Thyroid gland (tissue), 4 donors: ENCODE results near the gene STAU1.

Experiments used
- POLR2A ChIP-seq, 2 donors: fragments of 450-650 bp; IDR thresholded peaks; one replicate each; pipeline ENCODE4 v1.6.1; 2017; ENCODE audit warnings: antibody characterized with exemption in 2 of 2, mild to moderate bottlenecking in 2 of 2, moderate library complexity in 1 of 2
- TF ChIP-seq, protein P1 (sequence below), 6 experiments: fragments of 200-600 bp in 3 of 6; fragments of 450-650 bp in 3 of 6; sonication (generic) in 3 of 6; IDR thresholded peaks; one replicate each; pipeline ENCODE4 v1.5.1; 2016 to 2019; ENCODE audit warnings: antibody characterized with exemption in 6 of 6, mild to moderate bottlenecking in 2 of 6, inconsistent platforms in 1 of 6, moderate library complexity in 1 of 6

DNA sequence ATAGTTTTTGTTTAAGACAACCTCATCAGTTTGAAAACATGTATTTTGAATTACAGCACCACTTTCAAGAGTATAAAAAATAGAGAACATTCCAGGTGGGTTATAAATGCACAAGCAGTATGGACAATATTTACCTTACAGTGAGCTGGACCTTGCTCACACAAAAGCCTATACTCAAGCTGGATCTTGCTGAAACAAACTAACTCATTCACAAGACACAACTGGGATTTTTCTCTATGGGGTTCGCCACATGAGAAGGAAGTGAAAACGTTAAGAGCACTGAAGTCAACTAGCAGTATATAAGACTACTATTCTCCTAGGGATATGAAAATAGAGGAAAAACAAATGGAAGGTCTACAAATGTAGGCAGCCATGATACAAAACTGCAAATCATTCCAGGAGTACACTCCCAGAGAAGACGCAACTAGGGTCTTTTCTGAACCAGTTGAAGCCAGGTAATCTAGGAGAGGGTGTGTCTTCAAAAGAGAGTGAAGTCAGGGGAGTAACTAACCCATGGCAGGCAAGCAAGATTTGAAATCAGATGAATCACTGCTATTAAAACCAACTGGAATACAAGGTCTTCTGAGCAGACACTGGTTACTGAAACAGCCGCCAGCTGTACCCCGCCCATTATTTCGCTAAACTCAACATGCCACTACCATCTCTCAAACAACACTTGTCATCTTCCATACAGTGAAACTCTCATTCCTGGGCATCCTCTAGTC lies 26.5 kb downstream of the STAU1 start:
- TF ChIP-seq, protein P1, sequence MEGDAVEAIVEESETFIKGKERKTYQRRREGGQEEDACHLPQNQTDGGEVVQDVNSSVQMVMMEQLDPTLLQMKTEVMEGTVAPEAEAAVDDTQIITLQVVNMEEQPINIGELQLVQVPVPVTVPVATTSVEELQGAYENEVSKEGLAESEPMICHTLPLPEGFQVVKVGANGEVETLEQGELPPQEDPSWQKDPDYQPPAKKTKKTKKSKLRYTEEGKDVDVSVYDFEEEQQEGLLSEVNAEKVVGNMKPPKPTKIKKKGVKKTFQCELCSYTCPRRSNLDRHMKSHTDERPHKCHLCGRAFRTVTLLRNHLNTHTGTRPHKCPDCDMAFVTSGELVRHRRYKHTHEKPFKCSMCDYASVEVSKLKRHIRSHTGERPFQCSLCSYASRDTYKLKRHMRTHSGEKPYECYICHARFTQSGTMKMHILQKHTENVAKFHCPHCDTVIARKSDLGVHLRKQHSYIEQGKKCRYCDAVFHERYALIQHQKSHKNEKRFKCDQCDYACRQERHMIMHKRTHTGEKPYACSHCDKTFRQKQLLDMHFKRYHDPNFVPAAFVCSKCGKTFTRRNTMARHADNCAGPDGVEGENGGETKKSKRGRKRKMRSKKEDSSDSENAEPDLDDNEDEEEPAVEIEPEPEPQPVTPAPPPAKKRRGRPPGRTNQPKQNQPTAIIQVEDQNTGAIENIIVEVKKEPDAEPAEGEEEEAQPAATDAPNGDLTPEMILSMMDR (IDR thresholded peaks at IDR 0.05), result no peak
- no peak for TF ChIP-seq POLR2A (IDR thresholded peaks at IDR 0.05)
